OCI-LY7 (cell line): ENCODE results near the gene MCTP2. TPM values are rescaled to one million over a fixed set of nuclear protein-coding genes. Genes with fewer than 3 reads are reported as not detected.

Experiments
- BruUV-seq: library from RNA; stranded (reverse); fragments of 400-500 nt; replicated peaks from 2 replicates; lab custom pipeline; 2021; lab: Mats Ljungman, UMichigan
- CTCF ChIA-PET: fragments of 300-600 bp; sonication (Branson Sonifier 250); formaldehyde crosslinking; loops from one replicate; lab custom pipeline; 2022; ENCODE audit warnings: antibody characterized with exemption; ENCODE audit not compliant: unreplicated experiment; lab: Charles Lee
- POLR2A ChIA-PET: fragments of 300-600 bp; sonication (Branson Sonifier 250); formaldehyde crosslinking; loops from one replicate; lab custom pipeline; 2022; ENCODE audit warnings: antibody characterized with exemption; lab: Charles Lee
- DNase-seq: peaks from one replicate; pipeline ENCODE4 v3.0.0-alpha.2; 2015; ENCODE audit warnings: low spot score
- H2AFZ ChIP-seq: fragments of 200-600 bp; sonication (generic), shearing (Covaris generic); 2 replicates; pipeline ENCODE4 v1.6.1; 2014; ENCODE audit warnings: mild to moderate bottlenecking, antibody characterized with exemption, low read length, moderate library complexity
- H3K27ac ChIP-seq: fragments of 200-600 bp; sonication (generic); 2 replicates; pipeline ENCODE4 v1.5.1; 2014; ENCODE audit warnings: mixed run types, low read depth, mild to moderate bottlenecking, moderate library complexity, low read length, inconsistent platforms; ENCODE audit not compliant: poor library complexity, severe bottlenecking
- H3K36me3 ChIP-seq: fragments of 200-600 bp; sonication (generic); 2 replicates; pipeline ENCODE4 v1.6.1; 2014; ENCODE audit warnings: mild to moderate bottlenecking, antibody characterized with exemption, low read length, moderate library complexity, mixed read lengths; ENCODE audit not compliant: insufficient read depth
- H3K4me1 ChIP-seq: fragments of 200-600 bp; sonication (generic); 2 replicates; pipeline ENCODE4 v1.5.1; 2014; ENCODE audit warnings: mild to moderate bottlenecking, low read length; ENCODE audit not compliant: insufficient read depth, poor library complexity, severe bottlenecking
- H3K4me2 ChIP-seq: fragments of 200-600 bp; sonication (generic); 2 replicates; pipeline ENCODE4 v1.6.1; 2014; ENCODE audit warnings: mild to moderate bottlenecking, low read length
- H3K4me3 ChIP-seq: fragments of 200-600 bp; sonication (generic); 2 replicates; pipeline ENCODE4 v1.5.1; 2014; ENCODE audit warnings: mild to moderate bottlenecking, low read depth, low read length; ENCODE audit not compliant: poor library complexity, severe bottlenecking
- H3K79me2 ChIP-seq: fragments of 200-600 bp; sonication (generic); 2 replicates; pipeline ENCODE4 v1.6.1; 2016; ENCODE audit warnings: low read depth, mild to moderate bottlenecking, low read length, moderate library complexity, mixed read lengths; ENCODE audit not compliant: insufficient read depth
- H3K9me2 ChIP-seq: fragments of 200-600 bp; sonication (generic); 2 replicates; pipeline ENCODE4 v1.6.1; 2016; ENCODE audit warnings: mild to moderate bottlenecking, low read length, mixed read lengths; ENCODE audit not compliant: insufficient read depth
- H3K9me3 ChIP-seq: fragments of 200-600 bp; sonication (generic); 2 replicates; pipeline ENCODE4 v1.6.1; 2014; ENCODE audit warnings: mild to moderate bottlenecking, mixed run types, low read length, mixed read lengths
- H4K20me1 ChIP-seq: fragments of 200-600 bp; sonication (generic); 2 replicates; pipeline ENCODE4 v1.6.1; 2014; ENCODE audit warnings: mild to moderate bottlenecking, antibody characterized with exemption, low read length, moderate library complexity, mixed read lengths; ENCODE audit not compliant: insufficient read depth
- EZH2phosphoT487 ChIP-seq: fragments of 200-600 bp; sonication (generic); IDR thresholded peaks from 2 replicates; pipeline ENCODE4 v1.6.1; 2018; ENCODE audit warnings: low read depth, borderline replicate concordance, mild to moderate bottlenecking, mixed run types, antibody characterized with exemption, low read length, moderate library complexity, mixed read lengths
- intact Hi-C: fragments of 100-400 bp; cut with micrococcal nuclease; formaldehyde crosslinking; loops from one replicate; pipeline ENCODE4 v1.10.0; 2022; ENCODE audit not compliant: unreplicated experiment
- total RNA-seq, 2 experiments: library from RNA; depleted of rRNA in 1 of 2; stranded (reverse); fragments of >200 nt in 1 of 2; shearing (Covaris generic) in 1 of 2; gene quantifications; 2 replicates each; pipeline ENCODE4 v1.2.3, GENCODE V29; 2014 to 2022
- TF ChIP-seq, protein P1 (sequence below): fragments of 200-600 bp; sonication (generic); conservative IDR thresholded peaks from 2 replicates; pipeline ENCODE4 v1.5.1; 2014; ENCODE audit warnings: mild to moderate bottlenecking, antibody characterized with exemption, low read length, moderate library complexity, mixed read lengths

MCTP2 gene
- total RNA-seq, 2 experiments from 2014 or later, result 73.2 to 90.6 TPM

DNA sequence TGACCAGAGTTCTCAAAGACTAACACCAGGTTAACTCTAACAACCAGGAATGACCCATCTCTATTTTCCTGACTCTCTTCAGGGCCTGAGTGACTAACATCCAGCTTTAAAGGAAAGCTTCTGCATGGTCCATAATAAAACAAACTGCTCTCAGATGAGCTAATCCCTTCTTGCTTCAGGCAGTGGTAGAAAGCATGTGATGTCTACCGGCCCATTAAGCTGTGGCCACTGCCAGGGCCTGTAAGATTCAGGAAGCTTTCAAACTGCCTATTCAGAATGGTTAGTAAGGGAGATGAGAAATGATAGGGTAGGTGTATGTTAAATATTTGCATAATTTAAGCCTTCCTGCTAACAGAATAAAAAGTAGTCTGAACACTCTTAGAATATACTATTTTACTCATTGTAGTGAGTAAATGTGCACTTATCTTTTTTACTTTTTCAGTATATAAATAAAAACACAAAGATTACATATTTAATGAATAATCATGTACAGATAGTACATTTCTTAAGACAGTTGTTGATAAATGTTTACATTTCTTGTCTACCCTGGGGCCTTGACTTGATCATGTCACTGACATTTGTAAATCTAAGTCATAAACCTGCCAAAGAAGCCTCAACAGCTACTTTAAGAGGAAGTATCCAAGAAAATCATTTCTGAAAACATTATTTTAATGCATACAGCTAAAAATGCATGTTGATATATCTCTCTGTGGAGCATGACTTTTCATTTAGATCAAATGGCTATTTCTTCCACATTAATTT, 222.0 kb downstream of the MCTP2 start:
- Histone ChIP-seq H3K4me1 (no peaks in the 10 kb centered on the region), H3K9me3 (no peaks in the 10 kb centered on the region), H3K9me2 (no peaks in the 10 kb centered on the region), H3K4me3 (no peak overlapping the region), H2AFZ (no peak overlapping the region), H3K36me3 (peaks cover 4% of the 10 kb centered on the region), H3K27ac (no peak overlapping the region), H3K79me2 (no peaks in the 10 kb centered on the region), H4K20me1 (no peaks in the 10 kb centered on the region), H3K4me2 (no peak overlapping the region)
- CTCF ChIA-PET, result no interaction called here
- BruUV-seq, result no TSS peak
- DNase-seq, result no peak
- intact Hi-C loops, result no loop called here
- POLR2A ChIA-PET, result interaction anchor here (0.6 to 1.0 kb wide), 4 partner anchors 8 to 113 kb away, joined by 3 read pairs; no protein-coding TSS in a partner anchor
- TF ChIP-seq EZH2phosphoT487, result no peak
- TF ChIP-seq, protein P1, sequence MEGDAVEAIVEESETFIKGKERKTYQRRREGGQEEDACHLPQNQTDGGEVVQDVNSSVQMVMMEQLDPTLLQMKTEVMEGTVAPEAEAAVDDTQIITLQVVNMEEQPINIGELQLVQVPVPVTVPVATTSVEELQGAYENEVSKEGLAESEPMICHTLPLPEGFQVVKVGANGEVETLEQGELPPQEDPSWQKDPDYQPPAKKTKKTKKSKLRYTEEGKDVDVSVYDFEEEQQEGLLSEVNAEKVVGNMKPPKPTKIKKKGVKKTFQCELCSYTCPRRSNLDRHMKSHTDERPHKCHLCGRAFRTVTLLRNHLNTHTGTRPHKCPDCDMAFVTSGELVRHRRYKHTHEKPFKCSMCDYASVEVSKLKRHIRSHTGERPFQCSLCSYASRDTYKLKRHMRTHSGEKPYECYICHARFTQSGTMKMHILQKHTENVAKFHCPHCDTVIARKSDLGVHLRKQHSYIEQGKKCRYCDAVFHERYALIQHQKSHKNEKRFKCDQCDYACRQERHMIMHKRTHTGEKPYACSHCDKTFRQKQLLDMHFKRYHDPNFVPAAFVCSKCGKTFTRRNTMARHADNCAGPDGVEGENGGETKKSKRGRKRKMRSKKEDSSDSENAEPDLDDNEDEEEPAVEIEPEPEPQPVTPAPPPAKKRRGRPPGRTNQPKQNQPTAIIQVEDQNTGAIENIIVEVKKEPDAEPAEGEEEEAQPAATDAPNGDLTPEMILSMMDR, result no peak

DNA sequence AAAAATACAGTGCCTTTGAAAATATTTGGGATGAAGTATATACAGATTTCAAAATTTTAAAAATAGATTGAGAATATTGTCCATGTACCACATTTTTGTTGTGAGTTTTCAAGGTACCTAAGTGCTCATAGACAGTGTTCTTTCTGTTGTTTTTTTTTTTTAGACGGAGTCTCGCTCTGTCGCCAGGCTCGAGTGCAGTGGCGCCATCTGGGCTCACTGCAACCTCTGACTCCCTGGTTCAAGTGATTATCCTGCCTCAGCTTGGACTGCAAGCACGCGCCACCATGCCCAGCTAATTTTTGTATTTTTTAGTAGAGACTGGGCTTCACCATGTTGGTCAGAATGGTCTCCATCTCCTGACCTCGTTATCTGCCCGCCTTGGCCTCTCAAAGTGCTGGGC, 223.9 kb downstream of the MCTP2 start:
- Histone ChIP-seq H3K4me2 (no peak overlapping the region), H3K9me3 (no peaks in the 10 kb centered on the region), H3K4me1 (no peaks in the 10 kb centered on the region), H3K36me3 (peaks cover 22% of the 10 kb centered on the region), H3K79me2 (no peaks in the 10 kb centered on the region), H2AFZ (no peak overlapping the region), H4K20me1 (no peaks in the 10 kb centered on the region), H3K4me3 (no peak overlapping the region), H3K27ac (no peak overlapping the region), H3K9me2 (no peaks in the 10 kb centered on the region)
- intact Hi-C loops, result no loop called here
- CTCF ChIA-PET, result no interaction called here
- BruUV-seq, result no TSS peak
- no peak for TF ChIP-seq EZH2phosphoT487
- TF ChIP-seq, protein P1, result no peak
- POLR2A ChIA-PET, result interaction anchor here (0.7 kb wide), 1 partner anchor 217 kb away, joined by 3 read pairs; no protein-coding TSS in a partner anchor
- DNase-seq, result no peak

DNA sequence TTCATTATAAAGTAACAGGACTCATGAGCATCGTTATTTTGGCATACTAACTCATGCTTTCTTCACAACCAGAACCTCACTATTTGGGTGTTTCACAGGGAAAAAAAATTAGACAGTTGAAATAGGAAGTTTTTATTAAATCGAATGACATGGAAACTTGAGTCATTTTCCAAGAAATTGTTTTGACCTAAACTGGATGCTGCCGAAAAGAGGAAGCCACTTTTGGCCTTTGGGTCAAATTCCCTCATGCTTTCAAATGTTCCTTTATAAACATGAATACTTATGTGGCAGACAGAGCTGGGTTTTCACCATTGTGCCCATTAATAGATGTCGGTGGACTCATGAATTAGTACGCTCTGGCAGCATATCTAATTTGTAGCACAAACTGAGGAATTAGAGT, 224.9 kb downstream of the MCTP2 start:
- no TSS peak for BruUV-seq
- H3K27ac ChIP-seq, result no peak overlapping the region
- intact Hi-C loops, result no loop called here
- CTCF ChIA-PET, result no interaction called here
- H3K4me1 ChIP-seq, result no peaks in the 10 kb centered on the region
- POLR2A ChIA-PET, result no interaction called here
- TF ChIP-seq, protein P1, result no peak
- no peak for TF ChIP-seq EZH2phosphoT487
- DNase-seq, result no peak
- no peaks in the 10 kb centered on the region for H3K79me2 ChIP-seq
- H3K9me3 ChIP-seq, result no peaks in the 10 kb centered on the region
- H3K36me3 ChIP-seq, result peaks cover 26% of the 10 kb centered on the region
- H2AFZ ChIP-seq, result no peak overlapping the region
- no peaks in the 10 kb centered on the region for H3K9me2 ChIP-seq
- no peak overlapping the region for H3K4me3 ChIP-seq
- no peak overlapping the region for H3K4me2 ChIP-seq
- H4K20me1 ChIP-seq, result no peaks in the 10 kb centered on the region
